NCI-H128 (cell line): ENCODE data around the gene HHIP.

Experiments
- DNase-seq: peaks from one replicate; lab custom pipeline; 2025; ENCODE audit not compliant: unreplicated experiment; lab: John Stamatoyannopoulos, UW

The HHIP gene

GRCh38 chr4:144645631-144646522 is at the start of gene HHIP:
Gene HHIP, plus strand, starts transcription at chr4:144646156. Its CDS starts 520 bp downstream, at chr4:144646676.
- peak; percentile 21 for DNase-seq

DNA sequence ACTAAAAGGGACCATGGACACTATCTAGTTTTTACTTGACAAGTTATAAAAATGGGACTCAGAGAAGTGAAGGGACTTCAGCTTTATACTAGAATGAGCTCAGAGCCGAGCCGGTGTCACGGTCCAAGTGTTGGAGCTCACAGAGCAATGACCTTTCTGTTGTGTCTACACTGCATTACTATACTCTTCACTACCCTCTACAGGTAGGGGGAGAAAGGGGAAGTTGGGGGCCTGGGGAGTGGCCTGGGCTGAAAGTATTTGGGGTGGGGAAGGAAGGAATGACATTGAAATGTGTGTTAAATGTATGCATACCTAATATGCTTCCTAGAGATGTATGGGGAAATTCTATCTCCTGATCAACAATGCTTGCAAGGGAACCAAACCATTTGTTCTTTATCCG is 48.8 kb upstream of the HHIP start:
- DNase-seq = no peak

- DNase-seq = no peak
These were observed 46.3 kb upstream of the HHIP start for GRCh38 chr4:144599621-144600020.

DNA sequence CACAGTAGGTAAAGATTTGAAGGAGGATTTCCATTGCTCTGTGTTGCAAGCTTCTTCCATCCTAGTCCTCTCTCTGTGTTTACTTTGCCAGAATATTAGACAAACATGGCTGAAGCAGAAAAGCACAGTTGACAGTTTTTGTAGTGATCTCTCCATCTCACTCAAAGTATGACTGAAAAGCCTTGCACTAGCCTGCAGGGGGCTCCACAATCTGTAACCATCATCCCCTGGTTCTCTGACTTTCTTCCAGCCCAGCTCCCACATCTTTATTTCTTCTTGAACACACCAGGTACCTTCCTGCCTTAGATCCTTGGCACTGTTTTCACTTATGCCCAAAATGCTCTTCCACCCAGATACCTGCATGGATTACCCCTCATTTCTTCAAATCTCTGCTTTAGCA is 34.1 kb upstream of the HHIP start:
- no peak for DNase-seq

- DNase-seq = no peak
These were observed 30.9 kb upstream of the HHIP start for GRCh38 chr4:144614850-144615585.

GRCh38 chr4:144621681-144622080 is 24.3 kb upstream of the HHIP start:
- DNase-seq = no peak

- DNase-seq = no peak
These were observed 18.3 kb upstream of the HHIP start for GRCh38 chr4:144627663-144628076.

- DNase-seq = no peak
These were observed 12.7 kb upstream of the HHIP start for GRCh38 chr4:144633215-144633614.

- DNase-seq = no peak
These were observed 10.8 kb upstream of the HHIP start for GRCh38 chr4:144634978-144635747.

GRCh38 chr4:144644368-144645101 is 1.4 kb upstream of the HHIP start:
- DNase-seq = no peak

DNA sequence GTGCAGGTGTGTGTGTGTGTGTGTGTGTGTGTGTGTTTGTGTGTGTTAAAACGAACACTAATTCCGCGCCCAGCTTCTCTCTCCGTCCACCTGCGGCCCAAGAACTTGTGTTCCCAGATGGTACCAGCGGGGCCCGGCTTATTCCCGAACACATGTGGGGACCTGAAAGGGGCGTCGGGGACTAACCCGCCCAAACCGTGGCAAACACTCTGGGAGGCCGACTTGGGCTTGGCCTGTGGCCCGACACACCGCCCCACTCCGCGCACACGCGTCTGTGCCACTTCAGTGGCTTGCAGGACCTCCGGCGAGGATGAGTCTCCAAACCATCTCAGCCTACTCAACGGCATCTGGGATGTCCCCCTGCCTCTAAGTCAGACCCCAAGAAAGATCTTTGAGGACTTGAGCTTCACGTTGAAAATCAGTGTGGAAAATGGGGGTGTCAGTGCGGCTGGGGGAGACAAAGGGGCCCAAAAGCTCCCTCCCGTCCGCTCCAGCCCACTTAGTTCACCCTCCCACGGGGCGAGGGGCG is 790 bp upstream of the HHIP start:
- DNase-seq = no peak

- no peak for DNase-seq
These were observed 653 bp downstream of the HHIP start for GRCh38 chr4:144646523-144647094.

DNA sequence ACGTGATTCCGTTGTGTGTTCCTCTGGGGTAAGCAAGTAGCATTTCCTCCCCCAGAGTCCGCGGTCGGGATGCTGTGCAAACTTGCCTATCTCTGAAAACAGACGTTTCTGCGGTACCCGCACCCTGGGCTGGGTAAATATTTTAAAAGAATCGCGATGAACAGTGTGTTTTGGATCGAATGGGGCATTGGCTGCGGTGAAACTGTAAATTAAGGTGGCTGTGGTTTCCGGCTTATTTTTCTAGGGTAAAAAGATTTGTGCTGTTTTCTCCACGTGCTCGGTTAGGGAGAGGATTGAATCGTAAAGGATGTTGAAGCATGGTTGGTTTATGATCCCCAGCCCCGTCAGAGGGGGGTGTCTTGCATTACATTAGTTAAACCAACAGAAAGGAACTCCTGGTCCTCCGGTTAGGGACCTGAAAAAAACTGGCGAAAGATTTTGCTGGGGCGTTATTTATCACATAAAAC is 1.2 kb downstream of the HHIP start:
- no peak for DNase-seq

DNA sequence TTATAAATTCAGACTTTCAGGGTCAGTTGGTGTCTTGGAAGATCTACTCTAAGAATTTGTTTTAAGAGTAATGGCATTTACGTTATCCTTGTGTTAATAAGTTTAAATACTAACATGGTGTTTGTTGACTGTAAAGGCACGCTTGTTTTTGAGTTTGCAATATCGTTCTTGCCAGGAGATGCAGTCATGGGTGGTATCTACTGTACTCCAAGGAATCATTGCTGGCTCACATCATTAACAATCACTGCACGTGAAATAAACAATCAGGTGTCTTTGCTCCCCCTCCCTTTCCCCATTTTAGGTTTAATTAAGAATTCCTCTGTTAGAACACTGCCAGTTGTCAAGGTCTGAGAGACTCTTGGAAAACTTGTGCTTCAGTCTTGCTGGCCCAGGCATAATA is 1.6 kb downstream of the HHIP start:
- no peak for DNase-seq

DNA sequence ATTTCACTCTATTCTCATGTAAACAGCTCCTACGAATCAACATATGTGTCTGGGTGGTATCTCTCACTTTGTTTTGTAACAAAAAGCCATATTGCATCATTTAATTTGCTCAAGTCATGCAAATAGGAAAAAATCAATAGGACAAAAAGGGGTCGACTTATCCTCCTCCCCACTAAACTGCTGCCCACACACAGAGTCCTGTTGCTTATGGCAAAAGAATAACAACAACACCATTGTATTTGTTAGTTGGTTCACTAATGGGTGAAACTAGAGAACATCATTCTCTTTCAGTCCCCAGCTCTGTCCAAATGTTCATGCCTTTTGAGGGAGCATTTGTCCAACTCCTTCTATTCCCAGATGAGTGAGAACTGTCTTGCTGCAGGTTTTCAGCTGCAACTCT is 2.1 kb downstream of the HHIP start:
- no peak for DNase-seq

DNA sequence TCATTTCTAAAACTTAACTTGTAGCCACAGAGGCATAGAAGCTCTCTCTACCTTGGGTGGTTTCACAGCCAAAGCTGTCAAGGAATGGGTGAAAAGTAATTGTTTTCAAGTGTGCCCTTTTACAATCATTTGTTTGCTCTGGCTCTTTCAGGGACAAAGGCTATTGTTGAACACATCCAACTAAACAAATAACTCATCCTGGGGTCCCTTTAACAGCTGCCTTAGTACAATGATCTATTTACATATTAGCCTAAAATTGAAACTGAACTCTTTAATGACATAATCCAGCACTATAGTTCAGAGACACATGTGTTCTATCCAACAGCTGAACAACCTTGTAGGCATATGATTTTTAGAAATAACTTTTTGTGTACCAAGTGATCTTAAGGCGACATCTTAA is 3.7 kb downstream of the HHIP start:
- DNase-seq = no peak

DNA sequence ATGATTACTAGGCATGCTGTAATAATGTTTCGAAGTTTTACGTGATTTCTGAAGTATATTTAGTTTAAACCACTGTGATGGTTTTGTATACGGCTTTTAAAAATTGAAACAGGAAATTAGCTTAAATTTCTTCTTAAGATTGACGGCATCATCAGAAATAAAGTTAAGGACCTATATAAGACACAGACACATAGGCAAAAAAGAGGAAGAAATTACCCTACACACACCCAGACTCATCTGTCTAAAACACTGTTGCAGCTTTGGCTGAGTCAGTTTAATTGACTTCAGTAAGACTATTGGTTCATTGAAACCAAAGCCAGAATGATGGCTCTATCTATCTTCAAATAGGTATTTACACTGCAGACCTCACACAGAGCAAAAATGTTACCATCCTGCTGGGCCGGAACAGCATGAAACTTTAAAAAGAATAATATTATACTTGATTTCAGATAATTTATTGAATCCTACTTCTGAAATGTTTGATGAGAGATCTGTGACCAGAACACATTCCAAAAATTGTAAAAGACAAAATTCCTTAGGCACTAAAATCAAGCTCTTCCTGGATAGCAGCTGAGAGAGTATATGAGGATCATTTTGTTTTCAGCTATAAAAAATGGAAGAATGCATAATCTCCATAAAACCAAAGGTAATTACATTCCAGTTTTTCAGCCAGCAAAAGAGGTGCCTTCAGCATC is 4.5 kb downstream of the HHIP start:
- DNase-seq = no peak

- DNase-seq = no peak
These were observed 8.0 kb downstream of the HHIP start for GRCh38 chr4:144653781-144654545.

DNA sequence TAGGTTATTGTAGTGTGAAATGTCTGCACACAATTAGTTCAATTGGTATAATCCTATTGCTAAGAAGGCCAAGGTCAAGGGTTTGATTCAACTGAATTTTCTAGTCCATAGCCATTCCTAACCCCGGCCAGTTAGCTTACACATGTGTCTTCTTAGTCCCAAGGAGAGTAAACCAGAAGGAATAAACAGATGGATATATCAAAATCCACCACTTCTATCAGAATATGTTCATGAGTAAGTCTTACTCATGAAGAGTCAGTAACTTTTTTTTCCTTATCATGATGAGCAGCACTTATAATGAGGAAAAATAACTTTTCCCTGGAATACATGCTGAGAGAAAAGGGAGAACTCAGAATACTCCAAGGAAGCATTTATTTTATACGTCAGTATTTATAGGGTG is 9.5 kb downstream of the HHIP start:
- DNase-seq = no peak
